ENCODE results near the gene NUDT3. TPM values are rescaled to one million over a fixed set of nuclear protein-coding genes. Genes with fewer than 3 reads are reported as not detected.

Gene NUDT3
- total RNA-seq, 1 experiment from 2014 or later = 25.2 TPM

GRCh38 chr6:34386316-34387137 lies 5.9 kb downstream of the NUDT3 start:
- TF ChIP-seq SIN3A (IDR thresholded peaks at IDR 0.05; ENCODE audit: low read depth) (no peak), CBX3 (IDR thresholded peaks at IDR 0.05; ENCODE audit: low read depth) (no peak), RAD21 (IDR thresholded peaks at IDR 0.05; ENCODE audit: low read depth) (no peak), POLR2A (IDR thresholded peaks at IDR 0.05; ENCODE audit: borderline replicate concordance, extremely low read depth, insufficient read depth, insufficient read length) (no peak), SP1 (IDR thresholded peaks at IDR 0.05; ENCODE audit: low read depth) (no peak), ZBTB33 (IDR thresholded peaks at IDR 0.05; ENCODE audit: extremely low read depth, insufficient replicate concordance, low read length) (no peak), EZH2phosphoT487 (IDR thresholded peaks at IDR 0.05; ENCODE audit: borderline replicate concordance) (no peak), YY1 (IDR thresholded peaks at IDR 0.05; ENCODE audit: extremely low read depth, insufficient replicate concordance, low read depth, low read length) (no peak), ZFX (IDR thresholded peaks at IDR 0.05) (no peak), MAX (IDR thresholded peaks at IDR 0.05) (no peak)
- CTCF ChIA-PET = no interaction called here
- no TSS peak for BruUV-seq (replicated peaks)
- Histone ChIP-seq H3K36me3 (ENCODE audit: control insufficient read depth in 1 of 2, insufficient read depth in 2 of 2, low read length in 2 of 2) (no peaks in the 10 kb centered on the region), H3K9me3 (ENCODE audit: control insufficient read depth in 1 of 2, insufficient read depth in 1 of 2, low read depth in 1 of 2, low read length in 2 of 2) (no peaks in the 10 kb centered on the region), H4K20me1 (ENCODE audit: insufficient read depth) (peaks cover 12% of the 10 kb centered on the region; the same call in 1 of the 2 replicates), H3K27me3 (ENCODE audit: insufficient read depth, low read length) (no peaks in the 10 kb centered on the region), H3K4me1 (ENCODE audit: control insufficient read depth in 1 of 2, insufficient read depth in 2 of 2, low read length in 2 of 2) (peaks cover 16 to 27% of the 10 kb centered on the region in 2 experiments; a peak in 3 of 4 replicates), H3K4me3 (replicated peaks in 1 of 2; ENCODE audit: low read depth in 1 of 2, low read length in 2 of 2) (no peak overlapping the region), H3K4me2 (ENCODE audit: low read length) (no peak overlapping the region), H3K27ac (ENCODE audit: low read depth, low read length) (no peak overlapping the region), H3K9me2 (ENCODE audit: insufficient read depth) (no peaks in the 10 kb centered on the region), H2AFZ (ENCODE audit: low read depth, low read length, poor library complexity, severe bottlenecking) (no peak overlapping the region), H3K9ac (ENCODE audit: low read length) (no peak overlapping the region), H3K79me2 (ENCODE audit: insufficient read depth, low read length) (peaks cover 100% of the 10 kb centered on the region)
- intact Hi-C loops (cut with micrococcal nuclease) = no loop called here
- DNase-seq (ENCODE audit: low read depth, low spot score) (no peak), ATAC-seq (peak; percentile 48; the same call in 1 of the 2 replicates)
- RAD21 ChIA-PET (ENCODE audit: low non-redundant PET in 1 of 2, low total read pairs in 2 of 2, uncharacterized antibody in 2 of 2, unreplicated experiment in 2 of 2) = no interaction called here
- POLR2A ChIA-PET = interaction anchor here (0.7 kb wide), 1 partner anchor 8 kb away, joined by 3 read pairs; no protein-coding TSS in a partner anchor

All from HCT116 (cell line).